Hepatocyte (in vitro differentiated cells): Measurements from ENCODE around the gene GULP1.

Source experiments
- EZH2 ChIP-seq: fragments of 200-600 bp; sonication (generic); IDR thresholded peaks from 2 replicates; pipeline ENCODE4 v1.6.1; 2016; ENCODE audit warnings: antibody characterized with exemption, mild to moderate bottlenecking, borderline replicate concordance
- EZH2phosphoT487 ChIP-seq: fragments of 200-600 bp; sonication (generic); IDR thresholded peaks from one replicate; pipeline ENCODE4 v1.6.1; 2018; ENCODE audit warnings: antibody characterized with exemption, mild to moderate bottlenecking, low read depth, moderate library complexity; ENCODE audit not compliant: unreplicated experiment, severe bottlenecking
- TF ChIP-seq, protein P1 (sequence below): fragments of 200-600 bp; sonication (generic); IDR thresholded peaks from 2 replicates; pipeline ENCODE4 v1.5.1; 2016; ENCODE audit warnings: antibody characterized with exemption, mild to moderate bottlenecking; ENCODE audit not compliant: poor library complexity

- TF ChIP-seq, protein P1, sequence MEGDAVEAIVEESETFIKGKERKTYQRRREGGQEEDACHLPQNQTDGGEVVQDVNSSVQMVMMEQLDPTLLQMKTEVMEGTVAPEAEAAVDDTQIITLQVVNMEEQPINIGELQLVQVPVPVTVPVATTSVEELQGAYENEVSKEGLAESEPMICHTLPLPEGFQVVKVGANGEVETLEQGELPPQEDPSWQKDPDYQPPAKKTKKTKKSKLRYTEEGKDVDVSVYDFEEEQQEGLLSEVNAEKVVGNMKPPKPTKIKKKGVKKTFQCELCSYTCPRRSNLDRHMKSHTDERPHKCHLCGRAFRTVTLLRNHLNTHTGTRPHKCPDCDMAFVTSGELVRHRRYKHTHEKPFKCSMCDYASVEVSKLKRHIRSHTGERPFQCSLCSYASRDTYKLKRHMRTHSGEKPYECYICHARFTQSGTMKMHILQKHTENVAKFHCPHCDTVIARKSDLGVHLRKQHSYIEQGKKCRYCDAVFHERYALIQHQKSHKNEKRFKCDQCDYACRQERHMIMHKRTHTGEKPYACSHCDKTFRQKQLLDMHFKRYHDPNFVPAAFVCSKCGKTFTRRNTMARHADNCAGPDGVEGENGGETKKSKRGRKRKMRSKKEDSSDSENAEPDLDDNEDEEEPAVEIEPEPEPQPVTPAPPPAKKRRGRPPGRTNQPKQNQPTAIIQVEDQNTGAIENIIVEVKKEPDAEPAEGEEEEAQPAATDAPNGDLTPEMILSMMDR = no peak
- TF ChIP-seq EZH2phosphoT487 (no peak), EZH2 (no peak)
Measured at GRCh38 chr2:188551671-188552070, 260.0 kb downstream of the GULP1 start.
